Left cardiac atrium (tissue), 4 donors: ENCODE measurements around the gene PDGFA. TPM values are rescaled to one million over a fixed set of nuclear protein-coding genes. Genes with fewer than 3 reads are reported as not detected.
A peak's percentile ranks its signal among the peaks of the same experiment; 100 is the strongest.
"Not testable (repeated sequence)": the region's sequence is repeated elsewhere in the genome, so short reads cannot be mapped to it uniquely, and the experiment has no call there.

Source experiments
- ATAC-seq, 2 donors: fragments of 200-7000 bp; cut with Tn5 transposase; one replicate each; pipeline ENCODE4 v1.9.1; 2020; ENCODE audit warnings: mild to moderate bottlenecking in 2 of 2, moderate library complexity in 2 of 2
- DNase-seq: peaks from one replicate; pipeline ENCODE4 v3.0.0-alpha.2; 2020
- intact Hi-C, 2 donors: fragments of 100-400 bp; cut with DNase I; formaldehyde crosslinking; loops; one replicate each; pipeline versions ENCODE4 v1.14.1 to v1.15.1; 2022 to 2023
- total RNA-seq, 2 donors: library from RNA; stranded (reverse); fragmentation: NEBNext Ultra II Directional; extraction: Animal tissue kit (Norgen Biotek cat#: 25700); gene quantifications; one replicate each; pipeline ENCODE4 v1.2.1, GENCODE V29; 2021
- donor health status: DM: no; HTN: yes; CAD: no.
- donor health status: DM: no; HTN: yes; CAD: no; lungs with severe emphysema.
- donor health status: DM: yes; HTN: yes; CAD: no.
- donor health status: Dilated cardiomyopathy.

Gene PDGFA
- total RNA-seq, 2 donors from 2014 or later, result 27.5 to 33.9 TPM

DNA sequence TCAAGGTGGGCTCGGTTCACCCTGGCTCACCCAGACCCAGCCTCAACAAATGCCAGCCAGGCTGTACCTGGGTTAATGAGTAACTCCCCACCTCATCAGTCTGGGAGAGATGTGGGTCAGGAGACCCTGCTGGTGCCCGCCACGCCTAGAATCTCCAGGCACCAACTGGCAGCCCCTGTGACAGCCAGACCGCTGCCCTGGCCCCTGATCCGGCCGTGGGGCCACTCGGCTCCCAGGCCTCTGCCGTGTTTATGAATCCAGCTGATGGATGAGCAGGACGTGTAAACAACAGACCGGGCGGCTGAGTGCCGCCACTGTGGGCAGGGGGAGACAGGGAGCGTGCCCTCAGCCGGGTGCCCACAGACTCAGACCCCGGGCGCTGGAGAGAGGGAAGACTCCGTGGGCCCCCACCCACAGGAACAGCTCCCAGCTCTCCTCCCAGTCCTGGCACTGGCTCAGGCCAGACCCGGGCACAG is 34.0 kb upstream of the PDGFA start:
- DNase-seq (no peak), ATAC-seq (no peak)
- intact Hi-C loops, result no loop called here

DNA sequence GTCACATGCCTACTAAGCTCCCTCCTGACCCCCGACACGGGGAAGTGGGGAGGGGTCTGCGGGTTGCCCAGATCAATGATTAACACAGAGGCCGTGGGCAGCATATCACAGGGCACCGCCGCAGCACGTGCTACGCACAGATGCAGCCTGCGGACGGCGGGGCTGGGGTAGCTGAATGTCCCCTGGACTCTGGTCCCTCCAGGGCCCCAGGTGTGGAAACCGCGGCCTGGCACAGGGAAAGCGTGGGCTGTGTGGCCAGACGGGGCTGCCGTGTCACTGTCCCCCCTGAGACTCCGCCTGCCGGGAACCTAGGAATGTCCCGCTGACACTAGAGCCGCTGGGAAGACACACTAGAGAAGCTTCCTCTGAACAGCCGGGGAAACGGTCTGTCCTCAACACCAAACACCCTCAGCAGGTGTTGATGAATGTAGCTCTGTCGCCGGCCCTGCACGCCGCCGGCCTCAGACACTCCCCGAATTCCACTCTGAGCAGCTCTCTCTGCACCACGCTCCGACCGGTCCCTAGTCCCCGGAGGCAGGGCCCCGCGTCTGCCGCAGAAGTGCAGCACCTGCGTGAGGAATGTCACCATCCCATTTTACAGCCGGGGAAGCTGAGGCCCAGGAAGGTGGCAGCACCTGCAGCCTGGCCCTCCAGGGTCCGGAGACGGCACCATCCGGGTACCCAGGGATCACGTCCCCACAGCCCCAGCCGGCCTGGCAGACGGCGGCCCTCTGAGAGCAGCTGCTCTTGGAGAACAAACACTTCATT is 33.4 kb upstream of the PDGFA start:
- ATAC-seq (no peak), DNase-seq (no peak)

DNA sequence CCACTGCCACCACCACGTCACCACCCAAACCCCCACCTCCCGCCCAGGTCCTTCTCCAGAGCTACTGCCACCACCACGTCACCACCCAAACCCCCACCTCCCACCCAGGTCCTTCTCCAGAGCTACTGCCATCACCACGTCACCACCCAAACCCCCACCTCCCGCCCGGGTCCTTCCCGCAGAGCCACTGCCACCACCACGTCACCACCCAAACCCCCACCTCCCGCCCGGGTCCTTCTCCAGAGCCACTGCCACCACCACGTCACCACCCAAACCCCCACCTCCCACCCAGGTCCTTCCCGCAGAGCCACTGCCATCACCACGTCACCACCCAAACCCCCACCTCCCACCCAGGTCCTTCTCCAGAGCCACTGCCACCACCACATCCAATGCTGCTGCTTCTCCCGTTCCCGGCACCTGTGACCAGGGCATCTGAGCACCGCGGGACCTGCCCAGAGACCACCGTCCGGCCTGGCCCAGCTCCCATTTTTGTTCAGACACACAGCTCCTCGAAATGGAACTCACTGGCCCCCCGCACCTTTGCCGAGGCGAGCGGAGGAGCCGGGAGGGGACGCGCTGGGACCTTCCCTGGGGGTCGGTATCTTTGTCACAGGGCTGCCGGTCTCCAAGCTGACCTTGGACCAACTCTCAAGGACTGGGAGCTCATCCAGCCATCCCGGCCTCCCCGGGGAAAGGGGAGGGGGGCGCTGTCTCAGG is 32.7 kb upstream of the PDGFA start:
- intact Hi-C loops, ATAC-seq, DNase-seq: not testable (repeated sequence)

More for the DNA sequence above, 33.4 kb upstream of the PDGFA start:
- intact Hi-C loops, result no loop called here

DNA sequence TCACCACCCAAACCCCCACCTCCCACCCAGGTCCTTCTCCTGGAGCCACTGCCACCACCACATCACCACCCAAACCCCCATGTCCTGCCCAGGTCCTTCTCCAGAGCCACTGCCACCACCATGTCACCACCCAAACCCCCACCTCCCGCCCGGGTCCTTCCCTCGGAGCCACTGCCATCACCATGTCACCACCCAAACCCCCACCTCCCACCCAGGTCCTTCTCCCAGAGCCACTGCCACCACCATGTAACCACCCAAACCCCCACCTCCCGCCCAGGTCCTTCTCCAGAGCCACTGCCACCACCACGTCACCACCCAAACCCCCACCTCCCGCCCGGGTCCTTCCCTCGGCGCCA is 31.9 kb upstream of the PDGFA start:
- intact Hi-C loops, ATAC-seq, DNase-seq: not testable (repeated sequence)

DNA sequence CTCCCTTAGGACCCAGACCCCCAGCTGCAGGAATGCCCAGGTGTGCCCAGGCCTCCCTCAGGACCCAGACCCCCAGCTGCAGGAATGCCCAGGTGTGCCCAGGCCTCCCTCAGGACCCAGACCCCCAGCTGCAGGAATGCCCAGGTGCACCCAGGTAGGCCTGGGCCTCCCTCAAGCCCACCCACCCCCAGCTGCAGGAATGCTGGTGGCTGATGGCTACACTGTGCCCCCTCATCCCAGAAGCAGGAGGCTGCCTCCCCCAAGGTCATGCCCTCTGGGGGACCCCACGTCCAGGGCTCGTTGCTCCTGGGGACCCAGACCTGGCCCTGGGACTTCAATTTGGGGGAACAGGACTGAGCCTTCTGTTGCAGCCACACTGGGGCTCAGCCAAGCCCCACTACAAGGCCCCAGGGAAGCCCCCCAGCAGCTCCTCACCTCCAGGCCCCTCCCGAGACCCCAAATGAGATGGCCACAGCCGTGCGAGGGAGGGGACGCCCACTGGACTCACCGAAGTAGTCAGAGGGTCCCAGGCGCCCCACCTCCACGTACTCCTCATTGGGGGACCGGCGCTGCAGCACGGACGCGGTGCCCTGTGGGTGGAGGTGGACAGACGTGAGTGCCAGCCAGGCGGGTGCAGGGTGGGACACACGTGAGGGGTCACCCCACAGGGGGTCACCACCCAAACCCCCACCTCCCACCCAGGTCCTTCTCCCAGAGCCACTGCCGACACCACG is 31.4 kb upstream of the PDGFA start:
- intact Hi-C loops, result no loop called here
- ATAC-seq (no peak), DNase-seq (no peak)

DNA sequence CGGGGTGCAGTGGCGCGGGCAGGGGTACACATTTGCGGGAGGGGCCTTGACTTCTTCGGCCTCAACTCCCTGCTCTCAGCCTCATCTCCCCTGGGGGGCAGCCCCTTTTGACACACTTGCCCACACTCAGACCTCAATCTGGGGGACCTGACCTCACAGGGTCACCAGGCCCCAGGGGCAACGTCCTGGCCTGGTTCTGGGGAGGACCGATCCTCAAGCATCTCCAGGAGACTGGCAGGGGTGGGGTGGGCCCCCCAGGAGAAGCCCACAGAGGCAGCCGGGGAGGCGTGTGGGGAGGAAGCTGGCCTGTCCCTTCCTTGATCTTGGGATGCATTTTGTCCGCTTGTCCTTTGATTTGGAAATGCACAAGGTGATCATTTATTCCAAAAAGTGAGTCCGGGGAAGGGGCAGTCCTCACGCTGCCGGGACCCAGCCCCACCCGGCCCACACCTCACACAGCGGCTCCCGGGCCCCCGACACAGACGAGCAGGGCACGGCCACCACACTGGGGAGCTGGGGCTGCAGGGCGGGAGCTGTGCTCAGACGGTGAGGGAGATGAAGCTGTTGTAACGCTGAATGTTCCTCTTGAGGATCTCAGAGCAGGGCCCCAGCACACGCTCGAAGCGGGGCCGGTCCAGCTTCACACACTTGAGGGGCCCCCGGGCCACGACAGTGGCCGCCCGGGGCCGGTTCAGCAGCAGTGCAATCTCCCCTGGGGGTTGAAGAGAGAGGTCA is 30.4 kb upstream of the PDGFA start:
- intact Hi-C loops, result no loop called here
- DNase-seq, result no peak
- ATAC-seq, result no peak

DNA sequence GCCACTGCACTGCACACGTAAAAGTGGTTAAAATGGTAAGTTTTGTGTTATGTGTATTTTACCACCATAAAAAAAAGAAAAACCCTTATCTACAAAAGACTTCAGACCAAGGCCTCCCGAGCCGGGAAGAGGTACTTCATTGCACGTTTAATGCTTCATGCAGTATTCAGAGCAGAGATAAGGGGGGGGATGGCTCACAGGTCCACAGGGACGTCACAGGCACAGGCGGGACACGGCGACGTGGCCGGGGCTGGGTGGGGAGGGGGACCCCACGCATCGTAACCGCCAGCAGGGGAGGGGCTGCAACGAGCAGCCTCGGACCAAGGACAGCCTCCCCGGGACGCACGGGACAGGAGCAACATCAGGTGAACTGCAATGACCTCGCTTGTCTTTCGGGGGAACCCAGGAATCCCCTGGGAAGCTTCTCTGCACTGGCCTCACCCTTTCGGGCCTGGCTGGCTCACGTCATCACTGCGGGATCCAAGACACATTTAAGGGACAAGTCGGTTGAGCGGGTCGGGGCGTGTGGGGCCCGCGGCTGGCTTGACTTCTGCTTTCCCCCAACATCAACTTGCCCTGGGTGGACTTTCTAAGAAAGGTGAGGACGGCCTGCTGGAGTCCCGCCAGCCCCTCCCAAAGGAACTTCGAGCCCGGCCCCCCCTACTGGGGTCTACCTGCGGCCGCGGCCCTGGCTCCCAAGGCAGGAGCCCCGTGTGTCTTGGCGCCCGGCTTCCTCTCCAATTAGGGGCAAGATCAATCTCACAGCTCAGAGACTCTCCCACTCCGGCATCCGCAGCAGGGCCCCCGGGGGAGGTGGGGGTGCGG is 29.6 kb upstream of the PDGFA start:
- intact Hi-C loops, result no loop called here
- no peak for ATAC-seq
- DNase-seq, result no peak

DNA sequence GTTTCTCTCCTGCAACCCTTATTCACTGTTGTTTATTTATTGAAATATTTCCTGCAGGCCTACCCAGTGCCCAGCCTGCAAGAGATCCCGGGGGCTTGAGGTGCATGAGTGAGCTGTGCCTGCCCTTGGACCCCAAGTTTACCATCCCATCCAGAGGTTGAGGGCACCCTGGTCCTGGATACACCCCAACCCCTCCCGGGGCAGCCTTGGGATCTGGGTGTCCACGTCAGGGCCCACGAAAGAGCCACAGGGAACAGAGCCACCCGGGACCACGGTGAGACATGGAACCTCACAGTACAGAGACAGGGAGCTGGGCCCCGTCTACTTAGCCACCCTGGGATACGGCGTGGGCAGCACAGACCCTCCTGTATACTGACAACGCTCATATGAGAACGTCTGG is 28.8 kb upstream of the PDGFA start:
- intact Hi-C loops, result no loop called here
- DNase-seq, result no peak
- ATAC-seq, result no peak

DNA sequence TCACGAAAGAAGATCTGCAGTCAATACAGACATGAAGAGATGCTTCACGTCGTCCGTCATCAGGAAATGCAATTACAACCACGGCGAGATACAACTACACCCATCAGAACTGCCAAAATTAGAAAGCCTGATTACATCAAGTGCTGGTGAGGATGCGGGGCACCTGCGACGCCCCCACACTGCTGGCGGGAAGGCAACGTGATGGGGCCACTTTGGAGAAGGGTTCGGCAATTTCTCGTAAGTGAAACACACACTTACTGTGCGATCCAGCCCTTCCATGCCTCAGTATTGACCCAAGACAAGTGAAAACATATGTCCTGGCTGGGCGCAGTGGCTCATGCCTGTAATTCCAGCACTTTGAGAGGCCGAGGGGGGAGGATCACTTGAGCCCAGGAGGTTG is 25.8 kb upstream of the PDGFA start:
- no peak for ATAC-seq
- DNase-seq, result no peak

DNA sequence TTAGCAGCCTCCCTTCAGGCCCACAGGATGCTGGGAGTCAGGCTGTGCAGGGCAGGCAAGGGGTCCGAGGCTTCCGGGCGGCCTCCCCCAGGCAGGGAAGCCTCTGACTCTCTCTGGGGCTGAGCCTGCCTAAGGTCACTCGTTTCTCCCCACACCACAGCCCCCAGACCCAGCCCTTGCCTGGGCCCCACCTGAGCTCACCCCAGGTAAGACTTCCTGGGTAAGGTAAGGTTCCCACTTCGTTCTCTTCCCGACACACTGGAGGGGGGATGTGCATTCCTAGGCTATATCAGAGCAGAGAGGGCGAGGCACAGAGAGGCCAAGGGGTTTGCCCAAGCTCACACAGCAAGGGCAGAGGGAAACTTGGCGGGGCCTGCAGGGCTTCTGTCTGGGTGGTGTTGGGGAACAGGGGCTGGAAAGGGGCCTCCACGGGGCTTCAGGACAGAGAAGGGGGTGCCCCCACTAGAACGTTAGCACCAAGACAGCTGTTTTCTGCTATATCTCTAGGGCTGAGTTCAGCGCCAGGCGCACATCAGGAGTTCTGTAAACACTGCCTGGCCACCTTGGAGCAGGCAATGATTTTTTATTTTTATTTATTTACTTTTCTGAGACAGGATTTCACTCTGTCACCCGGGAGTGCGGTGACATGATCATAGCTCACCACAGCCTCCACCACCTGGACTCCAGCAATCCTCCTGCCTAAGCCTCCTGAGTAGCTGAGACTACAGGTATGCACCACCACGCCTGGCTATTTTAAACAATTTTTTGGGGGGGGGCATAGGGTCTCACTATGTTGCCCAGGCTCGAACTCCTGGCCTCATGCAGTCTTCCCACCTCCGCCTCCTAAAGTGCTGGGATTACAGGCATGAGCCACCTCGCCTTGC is 24.9 kb upstream of the PDGFA start:
- ATAC-seq (no peak), DNase-seq (no peak)
- intact Hi-C loops, result no loop called here

More for the DNA sequence above, 25.8 kb upstream of the PDGFA start:
- intact Hi-C loops, result no loop called here

DNA sequence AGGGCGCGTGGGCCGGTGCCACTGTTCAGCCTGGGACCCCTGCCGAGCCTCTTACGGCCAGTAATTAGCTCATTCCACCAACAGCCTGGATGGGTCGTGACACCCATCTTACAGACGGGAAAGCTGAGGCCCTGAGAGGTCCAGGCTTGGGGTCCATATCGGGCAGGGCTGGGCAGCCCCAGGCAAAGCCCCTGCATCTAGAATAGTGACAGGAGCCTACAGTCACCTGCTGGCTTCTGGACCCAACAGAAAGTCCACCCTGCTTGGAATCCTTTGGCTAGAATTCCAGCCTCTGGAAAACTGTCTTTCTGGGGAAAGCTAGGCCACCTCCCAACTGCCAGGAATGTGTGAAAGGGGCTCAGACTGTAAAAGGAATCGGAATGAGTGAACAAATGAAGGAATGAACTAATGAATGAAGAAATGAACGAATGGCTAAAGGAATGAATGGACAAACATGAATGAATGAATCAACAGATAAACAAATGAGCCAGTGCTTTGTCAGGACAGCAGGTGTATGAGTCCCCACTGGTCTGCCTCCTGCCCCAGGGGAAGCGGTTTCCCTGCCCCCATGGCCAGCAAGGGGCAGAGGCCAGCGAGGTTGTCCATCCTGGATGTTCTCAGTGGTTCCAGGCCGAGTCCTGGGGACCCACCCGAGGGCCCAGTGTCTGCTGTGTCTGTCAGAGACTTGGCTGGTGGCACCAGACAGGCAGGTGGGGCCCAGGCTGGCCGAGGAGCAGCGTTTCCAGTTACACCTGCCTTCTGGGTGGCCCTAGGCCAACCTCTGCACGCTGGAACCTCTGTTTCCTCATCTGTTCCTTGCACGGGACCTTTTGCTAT is 24.1 kb upstream of the PDGFA start:
- no peak for DNase-seq
- no peak for ATAC-seq
- intact Hi-C loops, result no loop called here

DNA sequence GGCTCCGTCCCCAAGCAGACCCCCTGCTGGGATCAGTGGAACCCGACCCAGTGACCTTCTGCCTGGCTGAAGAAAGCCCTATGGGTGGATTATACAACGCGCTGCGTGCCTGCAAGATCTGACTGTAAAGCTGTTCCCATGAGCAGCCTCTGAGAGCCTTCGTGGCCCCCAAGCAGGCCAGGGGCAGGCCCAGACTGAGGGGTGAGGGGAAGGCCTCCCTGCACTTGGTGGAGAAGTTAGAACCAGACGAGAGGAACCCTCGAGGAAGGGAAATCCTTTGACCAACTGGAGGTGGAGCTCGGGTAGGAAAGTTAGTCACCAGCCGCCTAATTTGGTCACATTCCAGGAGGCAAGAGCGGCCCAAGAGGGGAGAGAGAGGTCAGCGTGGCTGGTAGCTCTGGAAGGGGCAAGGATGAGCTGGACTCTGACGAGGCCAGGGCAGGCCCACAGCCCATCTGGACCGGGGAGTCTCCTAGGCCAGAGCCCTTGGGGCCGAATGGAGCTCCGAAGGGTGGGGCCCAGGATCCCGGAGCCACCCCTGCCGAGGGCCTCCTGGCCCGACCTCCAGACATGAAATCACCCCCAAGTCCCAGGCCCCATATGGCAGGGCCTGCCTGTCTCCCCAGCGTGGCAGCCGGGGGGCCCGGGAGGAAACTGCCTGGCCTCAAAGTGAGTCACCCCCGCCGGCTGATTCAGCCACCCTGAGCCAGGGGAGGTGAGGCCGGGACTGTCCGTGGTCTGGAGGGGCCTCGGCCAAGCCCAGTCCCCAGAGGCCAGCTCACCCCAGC is 23.3 kb upstream of the PDGFA start:
- DNase-seq (peak; percentile 70), ATAC-seq (peak; percentile 61 to 81)
- intact Hi-C loops, result no loop called here

DNA sequence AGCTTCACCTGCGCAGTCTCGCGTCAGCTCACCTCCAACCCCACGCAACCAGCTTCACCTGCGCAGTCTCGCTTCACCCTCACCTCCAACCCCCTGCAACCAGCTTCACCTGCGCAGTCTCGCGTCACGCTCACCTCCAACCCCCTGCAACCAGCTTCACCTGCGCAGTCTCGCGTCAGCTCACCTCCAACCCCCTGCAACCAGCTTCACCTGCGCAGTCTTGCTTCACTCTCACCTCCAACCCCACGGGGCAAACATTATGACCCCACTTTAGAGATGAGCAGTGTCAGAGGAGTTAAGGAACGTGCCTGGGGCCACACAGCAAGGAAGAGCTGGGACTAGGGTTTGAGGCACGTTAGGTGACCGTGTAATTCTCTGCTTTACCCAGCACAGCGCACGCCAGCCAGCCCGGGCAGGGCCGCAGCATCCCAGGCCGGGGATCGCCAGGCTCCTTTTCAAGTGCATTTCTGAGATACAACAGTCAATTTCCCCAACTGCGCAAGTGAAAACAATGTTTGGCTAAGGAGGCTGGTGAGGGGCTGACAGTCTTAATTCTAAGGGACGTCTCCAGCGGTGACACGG is 22.6 kb upstream of the PDGFA start:
- ATAC-seq, result no peak
- DNase-seq, result no peak
- intact Hi-C loops, result no loop called here

DNA sequence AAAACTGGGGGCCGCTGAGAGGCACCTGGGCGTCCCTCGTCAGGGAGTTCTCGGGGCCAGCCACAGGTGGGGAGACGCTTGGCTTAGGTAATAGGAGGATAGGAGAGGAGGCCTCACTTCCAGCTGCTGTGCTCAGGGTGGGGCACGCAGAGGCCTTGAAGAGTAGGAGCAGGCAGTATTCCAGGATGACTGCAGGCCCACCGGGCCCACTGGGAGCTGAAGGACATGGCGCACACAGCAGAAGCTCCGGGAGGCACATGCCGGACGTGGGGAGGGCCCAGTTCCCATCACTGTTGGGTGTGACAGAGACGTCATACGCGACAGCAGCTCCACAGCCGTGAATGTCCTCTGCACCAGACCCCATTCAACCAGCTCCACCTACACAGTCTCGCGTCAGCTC is 22.0 kb upstream of the PDGFA start:
- ATAC-seq, result no peak

DNA sequence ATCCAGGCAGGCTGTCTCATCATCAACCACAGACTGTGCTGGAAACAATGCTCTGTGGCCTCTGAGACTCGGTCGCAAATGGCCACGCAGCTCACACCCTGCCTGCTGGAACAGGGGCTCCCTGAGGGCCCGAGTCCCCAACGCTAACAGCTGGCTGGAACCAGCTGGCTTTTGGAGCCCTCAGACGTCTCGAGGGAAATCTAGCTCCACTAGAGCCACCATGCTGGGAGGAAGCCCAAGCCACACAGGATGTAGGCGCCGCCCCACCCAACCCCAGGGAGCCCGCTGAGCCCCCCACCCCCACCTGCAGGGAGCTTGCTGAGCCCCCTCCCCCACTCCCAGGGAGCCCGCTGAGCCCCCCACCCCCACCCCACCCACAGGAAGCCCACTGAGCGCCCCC is 21.4 kb upstream of the PDGFA start:
- DNase-seq (no peak), ATAC-seq (no peak)
- intact Hi-C loops, result no loop called here

More for the DNA sequence above, 22.0 kb upstream of the PDGFA start:
- intact Hi-C loops, result no loop called here
- no peak for DNase-seq

DNA sequence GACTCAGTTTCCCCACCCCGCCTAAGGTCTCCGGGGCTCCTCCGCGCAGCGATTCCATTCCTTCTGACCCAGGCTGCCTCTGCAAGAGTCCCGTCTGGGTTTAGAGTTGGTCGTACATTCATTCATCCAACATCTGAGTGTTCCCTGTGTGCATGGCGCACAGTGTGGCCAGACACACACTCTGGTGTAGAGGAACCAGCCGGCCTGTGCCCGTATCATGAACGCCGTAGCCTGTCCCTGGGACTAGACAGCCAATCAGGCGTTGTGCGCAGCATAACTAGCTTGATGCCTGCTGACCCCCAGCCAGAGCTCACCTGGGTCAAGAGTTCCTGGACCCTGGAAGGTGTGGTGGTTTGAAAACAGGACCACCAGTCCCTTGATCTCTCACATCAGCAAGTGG is 20.9 kb upstream of the PDGFA start:
- no peak for ATAC-seq
- intact Hi-C loops, result no loop called here
- no peak for DNase-seq
